CD4-positive, CD25-positive, alpha-beta regulatory T cell (primary cell): ENCODE data around the gene ANKRD35. TPM values are rescaled to one million over a fixed set of nuclear protein-coding genes. Genes with fewer than 3 reads are reported as not detected.
A peak's percentile ranks its signal among the peaks of the same experiment; 100 is the strongest.
"Not testable (repeated sequence)": the region's sequence is repeated elsewhere in the genome, so short reads cannot be mapped to it uniquely, and the experiment has no call there.

Source experiments
- ATAC-seq, 2 donors: fragments of 150-1000 bp; cut with Tn5 transposase; one replicate each; pipeline ENCODE4 v1.10.0; 2021; ENCODE audit warnings: low read depth in 2 of 2, moderate number of reproducible peaks in 2 of 2, moderate library complexity in 1 of 2
- DNase-seq, 3 donors: peaks; one replicate each; pipeline versions ENCODE4 v3.0.0 to v3.0.0-alpha.2; 2012 to 2022; ENCODE audit warnings: mixed read lengths in 1 of 3
- H3K27ac ChIP-seq: one replicate; pipeline ENCODE4 v1.7.0; 2013; ENCODE audit warnings: mild to moderate bottlenecking, low read length; ENCODE audit not compliant: insufficient read depth, poor library complexity, severe bottlenecking
- H3K27me3 ChIP-seq: one replicate; pipeline ENCODE4 v1.7.0; 2013; ENCODE audit warnings: low read length; ENCODE audit not compliant: control insufficient read depth, insufficient read depth
- H3K36me3 ChIP-seq: one replicate; pipeline ENCODE4 v1.7.0; 2013; ENCODE audit warnings: mild to moderate bottlenecking, low read length, moderate library complexity; ENCODE audit not compliant: control insufficient read depth, insufficient read depth
- H3K4me1 ChIP-seq: 2 replicates; pipeline ENCODE4 v1.7.0; 2013; ENCODE audit warnings: mild to moderate bottlenecking, low read length; ENCODE audit not compliant: insufficient read depth, control insufficient read depth, poor library complexity, severe bottlenecking
- H3K4me3 ChIP-seq: one replicate; pipeline ENCODE4 v1.7.0; 2013; ENCODE audit warnings: low read depth, mild to moderate bottlenecking, low read length, moderate library complexity
- H3K9me3 ChIP-seq, 2 experiments: 1 replicate in 1 of 2; 2 replicates in 1 of 2; pipeline ENCODE4 v1.7.0; 2013; ENCODE audit warnings: low read length in 2 of 2, mild to moderate bottlenecking in 1 of 2, moderate library complexity in 1 of 2; ENCODE audit not compliant: control insufficient read depth in 2 of 2
- H3K27ac Mint-ChIP-seq, 3 donors: one replicate each; pipeline ENCODE4 v1.8.0; 2020 to 2022; ENCODE audit warnings: mild to moderate bottlenecking in 3 of 3, mixed read lengths in 3 of 3, moderate library complexity in 2 of 3
- H3K27me3 Mint-ChIP-seq: one replicate; pipeline ENCODE4 v1.8.0; 2022; ENCODE audit warnings: mild to moderate bottlenecking, mixed read lengths
- H3K36me3 Mint-ChIP-seq: one replicate; pipeline ENCODE4 v1.8.0; 2020; ENCODE audit warnings: mixed read lengths
- H3K4me1 Mint-ChIP-seq, 4 donors: one replicate each; pipeline ENCODE4 v1.8.0; 2020 to 2022; ENCODE audit warnings: mixed read lengths in 4 of 4, mild to moderate bottlenecking in 1 of 4
- H3K4me3 Mint-ChIP-seq, 4 donors: one replicate each; pipeline ENCODE4 v1.8.0; 2020 to 2022; ENCODE audit warnings: mild to moderate bottlenecking in 4 of 4, mixed read lengths in 4 of 4, moderate library complexity in 3 of 4
- H3K9me3 Mint-ChIP-seq, 7 donors: one replicate each; pipeline ENCODE4 v1.8.0; 2020 to 2022; ENCODE audit warnings: mixed read lengths in 7 of 7, mild to moderate bottlenecking in 3 of 7, moderate library complexity in 2 of 7
- polyA plus RNA-seq, 4 donors: library from polyadenylated mRNA; unstranded; fragments of 300-500 nt; fragmentation: Illumina TruSeq; gene quantifications; one replicate each; pipeline ENCODE4 v1.2.3, GENCODE V29; 2021
- total RNA-seq: library from RNA; stranded (reverse); gene quantifications from one replicate; pipeline ENCODE4 v1.2.3, GENCODE V29; 2022

ANKRD35 gene
- total and polyA plus RNA-seq, 5 donors from 2014 or later, result 0.17 to 0.45 (median 0.26) TPM

- ATAC-seq (peak; percentile 37 to 38), DNase-seq (peak in 2 of 3 donors; percentile 33 to 53)
- Histone ChIP-seq H3K4me1 (peaks cover 16% of the 10 kb centered on the region), H3K27ac (no peak overlapping the region), H3K27me3 (no peaks in the 10 kb centered on the region), H3K9me3 (no peaks in the 10 kb centered on the region), H3K36me3 (peaks cover 32% of the 10 kb centered on the region), H3K4me3 (peak overlapping the region; percentile 86)
- Mint-ChIP-seq H3K4me3 (no peak overlapping the region), H3K9me3 (no peaks in the 10 kb centered on the region), H3K27me3 (no peaks in the 10 kb centered on the region), H3K4me1 (peaks cover 0 to 8% (median 3%) of the 10 kb centered on the region in 4 donors), H3K27ac (peak overlapping the region; percentile 75 to 89 (median 88)), H3K36me3 (peaks cover 24% of the 10 kb centered on the region)
Measured at GRCh38 chr1:145846201-145846612, 39.5 kb downstream of the ANKRD35 start.

GRCh38 chr1:145845514-145846161 is 40.0 kb downstream of the ANKRD35 start, which contains the start of gene NUDT17:
Gene NUDT17 (plus strand): TSS chr1:145845630. CDS start chr1:145845641, 11 bp downstream.
- Mint-ChIP-seq H3K9me3 (no peaks in the 10 kb centered on the region), H3K27me3 (no peaks in the 10 kb centered on the region), H3K36me3 (peaks cover 26% of the 10 kb centered on the region), H3K4me3 (no peak within 1 kb of the TSS), H3K27ac (peak within 1 kb of the TSS; percentile 75 to 89 (median 88)), H3K4me1 (peaks cover 0 to 8% (median 3%) of the 10 kb centered on the region in 4 donors)
- DNase-seq (peak; percentile 67 to 79 (median 72)), ATAC-seq (peak; percentile 77 to 79)
- H3K27ac ChIP-seq, result peak within 1 kb of the TSS; percentile 29
- H3K4me3 ChIP-seq, result peak within 1 kb of the TSS; percentile 86
- no peaks in the 10 kb centered on the region for H3K9me3 ChIP-seq
- peaks cover 16% of the 10 kb centered on the region for H3K4me1 ChIP-seq
- no peaks in the 10 kb centered on the region for H3K27me3 ChIP-seq
- H3K36me3 ChIP-seq, result peaks cover 34% of the 10 kb centered on the region

GRCh38 chr1:145845144-145845513 is 40.5 kb downstream of the ANKRD35 start:
- H3K36me3 ChIP-seq, result peaks cover 33% of the 10 kb centered on the region
- peaks cover 16% of the 10 kb centered on the region for H3K4me1 ChIP-seq
- H3K27ac Mint-ChIP-seq, result no peak overlapping the region

DNA sequence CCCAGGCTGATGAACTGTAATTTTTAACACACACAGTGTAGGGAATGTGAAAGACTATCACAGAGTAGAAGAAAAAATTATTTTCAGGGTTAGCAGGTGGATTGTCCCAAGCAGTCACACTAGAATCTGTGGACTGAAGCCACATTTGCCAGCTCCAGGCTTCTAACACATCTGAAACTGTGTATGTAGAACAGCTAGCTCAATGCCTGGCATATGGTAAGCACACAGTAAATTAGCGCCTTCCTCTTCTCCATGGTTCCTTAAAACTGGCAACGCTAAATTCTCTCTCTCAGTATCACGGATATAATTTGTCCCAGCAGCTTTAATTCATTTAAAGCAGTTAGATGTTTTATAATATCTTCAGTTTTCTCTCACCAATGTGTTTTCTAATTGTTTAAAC is 42.6 kb downstream of the ANKRD35 start:
- H3K9me3 Mint-ChIP-seq, result no peaks in the 10 kb centered on the region
- Histone ChIP-seq H3K27me3 (no peaks in the 10 kb centered on the region), H3K27ac (no peak overlapping the region), H3K4me3 (no peak overlapping the region), H3K36me3 (peaks cover 50% of the 10 kb centered on the region), H3K4me1 (peaks cover 16% of the 10 kb centered on the region), H3K9me3 (no peaks in the 10 kb centered on the region)
- ATAC-seq, result no peak
- no peak overlapping the region for H3K27ac Mint-ChIP-seq
- no peak overlapping the region for H3K4me3 Mint-ChIP-seq
- peaks cover 27% of the 10 kb centered on the region for H3K36me3 Mint-ChIP-seq
- H3K27me3 Mint-ChIP-seq, result no peaks in the 10 kb centered on the region
- no peak for DNase-seq
- H3K4me1 Mint-ChIP-seq, result peaks cover 0 to 8% (median 1%) of the 10 kb centered on the region in 4 donors

More at GRCh38 chr1:145845144-145845513, 40.5 kb downstream of the ANKRD35 start:
- Histone ChIP-seq H3K27me3 (no peaks in the 10 kb centered on the region), H3K9me3 (no peaks in the 10 kb centered on the region), H3K27ac (no peak overlapping the region), H3K4me3 (peak overlapping the region; percentile 86)
- no peaks in the 10 kb centered on the region for H3K27me3 Mint-ChIP-seq
- H3K36me3 Mint-ChIP-seq, result peaks cover 25% of the 10 kb centered on the region
- peak; percentile 55 to 59 for ATAC-seq
- H3K4me1 Mint-ChIP-seq, result peaks cover 0 to 8% (median 3%) of the 10 kb centered on the region in 4 donors
- H3K4me3 Mint-ChIP-seq, result no peak overlapping the region
- no peaks in the 10 kb centered on the region for H3K9me3 Mint-ChIP-seq
- no peak for DNase-seq

- H3K9me3 ChIP-seq, result no peaks in the 10 kb centered on the region
- no peak overlapping the region for H3K4me3 ChIP-seq
- DNase-seq, result no peak
- H3K27me3 Mint-ChIP-seq, result no peaks in the 10 kb centered on the region
- no peaks in the 10 kb centered on the region for H3K4me1 ChIP-seq
- no peak overlapping the region for H3K4me3 Mint-ChIP-seq
- no peak overlapping the region for H3K27ac ChIP-seq
- no peaks in the 10 kb centered on the region for H3K27me3 ChIP-seq
- no peaks in the 10 kb centered on the region for H3K9me3 Mint-ChIP-seq
- no peak overlapping the region for H3K27ac Mint-ChIP-seq
- H3K36me3 Mint-ChIP-seq, result peaks cover 45% of the 10 kb centered on the region
- no peak for ATAC-seq
- H3K36me3 ChIP-seq, result peaks cover 98% of the 10 kb centered on the region
- no peaks in the 10 kb centered on the region for H3K4me1 Mint-ChIP-seq
Measured at GRCh38 chr1:145837656-145838055, 48.0 kb downstream of the ANKRD35 start.

- H3K27me3 Mint-ChIP-seq, DNase-seq, H3K9me3 ChIP-seq, H3K27me3 ChIP-seq, H3K4me3 ChIP-seq, H3K27ac ChIP-seq, H3K4me1 ChIP-seq, H3K4me3 Mint-ChIP-seq, H3K9me3 Mint-ChIP-seq, ATAC-seq: not testable (repeated sequence)
- Mint-ChIP-seq H3K36me3 (peaks cover 54% of the 10 kb centered on the region), H3K4me1 (peaks cover 15 to 25% (median 20%) of the 10 kb centered on the region in 4 donors), H3K27ac (peak overlapping the region in 1 of 3 donors; percentile 35)
- peaks cover 87% of the 10 kb centered on the region for H3K36me3 ChIP-seq
Measured at GRCh38 chr1:145830810-145831209, 54.9 kb downstream of the ANKRD35 start.

DNA sequence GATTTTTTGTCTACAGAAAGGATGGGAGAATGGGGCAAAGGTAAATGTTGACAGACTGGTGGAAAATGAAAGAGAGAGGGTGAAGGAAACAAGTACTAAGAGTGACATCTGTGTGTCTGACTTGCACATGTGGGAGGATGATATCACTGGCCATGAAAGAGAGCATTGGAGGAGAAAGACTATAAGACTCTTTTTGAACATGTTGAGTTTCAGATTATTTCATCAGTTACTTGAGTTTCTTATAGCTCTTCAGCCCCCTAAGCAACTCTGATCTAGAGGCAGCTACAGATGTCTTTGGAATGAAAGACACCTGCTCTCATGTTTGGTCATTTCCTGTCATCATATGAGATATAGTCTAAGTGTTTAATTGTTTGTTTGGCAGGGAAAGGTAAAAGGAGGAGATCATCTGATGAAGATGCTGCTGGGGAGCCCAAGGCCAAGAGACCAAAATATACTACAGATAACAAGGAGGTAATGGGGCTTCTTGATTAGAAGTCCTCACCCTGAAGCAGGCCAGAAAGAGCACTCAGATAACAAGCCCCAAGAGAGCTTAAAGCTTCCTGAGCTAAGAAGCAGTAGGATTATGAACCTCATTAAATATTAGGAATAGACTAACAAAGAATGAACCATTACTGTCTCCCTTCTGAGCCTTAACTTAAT is 57.2 kb downstream of the ANKRD35 start:
- H3K27ac Mint-ChIP-seq, result peak overlapping the region; percentile 45 to 77 (median 59)
- no peak for ATAC-seq
- no peaks in the 10 kb centered on the region for H3K27me3 Mint-ChIP-seq

More for the DNA sequence above, 57.2 kb downstream of the ANKRD35 start:
- peaks cover 46% of the 10 kb centered on the region for H3K36me3 Mint-ChIP-seq
- H3K36me3 ChIP-seq, result peaks cover 64% of the 10 kb centered on the region
- peaks cover 17% of the 10 kb centered on the region for H3K4me1 ChIP-seq
- no peaks in the 10 kb centered on the region for H3K9me3 ChIP-seq
- no peak for DNase-seq
- no peak overlapping the region for H3K4me3 ChIP-seq
- H3K4me3 Mint-ChIP-seq, result peak overlapping the region in 2 of 4 donors; percentile 56 to 61
- no peaks in the 10 kb centered on the region for H3K27me3 ChIP-seq
- H3K4me1 Mint-ChIP-seq, result peaks cover 16 to 42% (median 33%) of the 10 kb centered on the region in 4 donors
- no peak overlapping the region for H3K27ac ChIP-seq
- no peaks in the 10 kb centered on the region for H3K9me3 Mint-ChIP-seq
